MG63 (cell line): Measurements from ENCODE around the gene CLIC6. TPM values are rescaled to one million over a fixed set of nuclear protein-coding genes. Genes with fewer than 3 reads are reported as not detected.

ENCODE experiments used
- DNase-seq: peaks from one replicate; pipeline ENCODE4 v3.0.0-alpha.2; 2020
- H3K27me3 ChIP-seq: fragments of 250-450 bp; sonication (Bioruptor Pico); 2 replicates; pipeline ENCODE4 v1.5.1; 2020; ENCODE audit warnings: mild to moderate bottlenecking, moderate library complexity
- H3K36me3 ChIP-seq: fragments of 250-450 bp; sonication (Bioruptor Pico); 2 replicates; pipeline ENCODE4 v1.5.1; 2020; ENCODE audit warnings: mild to moderate bottlenecking, moderate library complexity
- H3K4me3 ChIP-seq: fragments of 250-450 bp; sonication (Bioruptor Pico); 2 replicates; pipeline ENCODE4 v1.5.1; 2020; ENCODE audit warnings: mild to moderate bottlenecking, moderate library complexity
- H3K9me3 ChIP-seq: fragments of 250-450 bp; sonication (Bioruptor Pico); 2 replicates; pipeline ENCODE4 v1.5.1; 2020; ENCODE audit warnings: mild to moderate bottlenecking, moderate library complexity
- total RNA-seq: library from RNA; depleted of rRNA; stranded (reverse); fragments of >200 nt; shearing (Covaris generic); gene quantifications from 2 replicates; pipeline ENCODE4 v1.2.3, GENCODE V29; 2014; ENCODE audit warnings: low replicate concordance

The CLIC6 gene
- total RNA-seq, 1 experiment from 2014 or later = not detected

DNA sequence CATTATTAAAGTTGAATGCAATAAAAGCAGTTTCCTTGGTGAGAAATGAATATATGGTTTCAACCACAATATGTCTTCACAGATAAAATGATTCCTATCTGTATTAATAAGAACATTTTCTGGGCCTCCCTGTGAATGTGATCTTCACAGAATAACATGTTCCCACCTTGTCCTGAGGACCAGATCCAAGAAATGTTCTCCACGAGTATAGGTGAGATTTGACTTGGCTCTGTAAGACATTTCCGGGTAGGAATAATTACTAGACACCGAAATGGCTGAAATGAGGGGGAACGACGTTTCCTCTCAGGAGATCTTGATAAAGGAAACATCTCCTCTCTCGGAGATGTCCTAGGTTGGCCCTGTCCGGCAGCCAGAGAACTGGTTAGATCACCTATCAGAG lies 61.4 kb downstream of the CLIC6 start:
- no peak for DNase-seq
- Histone ChIP-seq H3K36me3 (no peaks in the 10 kb centered on the region), H3K9me3 (no peaks in the 10 kb centered on the region), H3K27me3 (no peaks in the 10 kb centered on the region), H3K4me3 (no peak overlapping the region)

GRCh38 chr21:34730756-34731445 lies 62.1 kb downstream of the CLIC6 start:
- Histone ChIP-seq H3K36me3 (no peaks in the 10 kb centered on the region), H3K9me3 (no peaks in the 10 kb centered on the region), H3K4me3 (no peak overlapping the region), H3K27me3 (no peaks in the 10 kb centered on the region)
- DNase-seq = no peak

DNA sequence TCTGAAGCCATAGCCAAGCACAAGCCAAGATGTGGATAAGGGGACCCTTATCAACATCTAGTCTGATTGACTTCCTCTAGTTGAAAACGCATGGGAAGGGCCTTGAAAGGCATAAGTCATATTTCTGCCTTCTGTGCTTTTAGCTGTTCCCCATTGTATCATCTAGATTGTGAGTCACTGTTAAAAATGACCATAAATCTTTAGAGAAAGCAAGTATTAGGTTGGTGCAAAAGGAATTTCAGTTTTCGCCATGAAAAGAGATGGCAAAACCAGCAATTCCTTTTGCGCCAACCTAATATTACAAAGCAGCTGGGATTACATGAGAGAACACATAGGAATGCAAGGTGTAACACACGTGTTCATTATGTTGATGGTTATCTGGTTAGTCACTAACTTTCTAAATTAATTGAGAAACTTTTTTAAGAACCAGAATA lies 63.6 kb downstream of the CLIC6 start:
- no peaks in the 10 kb centered on the region for H3K9me3 ChIP-seq
- no peak overlapping the region for H3K4me3 ChIP-seq
- DNase-seq = no peak
- no peaks in the 10 kb centered on the region for H3K36me3 ChIP-seq
- H3K27me3 ChIP-seq = no peaks in the 10 kb centered on the region

- Histone ChIP-seq H3K9me3 (no peaks in the 10 kb centered on the region), H3K27me3 (no peaks in the 10 kb centered on the region), H3K36me3 (no peaks in the 10 kb centered on the region), H3K4me3 (no peak overlapping the region)
- DNase-seq = no peak
Observed at GRCh38 chr21:34733852-34734251, 65.1 kb downstream of the CLIC6 start.

DNA sequence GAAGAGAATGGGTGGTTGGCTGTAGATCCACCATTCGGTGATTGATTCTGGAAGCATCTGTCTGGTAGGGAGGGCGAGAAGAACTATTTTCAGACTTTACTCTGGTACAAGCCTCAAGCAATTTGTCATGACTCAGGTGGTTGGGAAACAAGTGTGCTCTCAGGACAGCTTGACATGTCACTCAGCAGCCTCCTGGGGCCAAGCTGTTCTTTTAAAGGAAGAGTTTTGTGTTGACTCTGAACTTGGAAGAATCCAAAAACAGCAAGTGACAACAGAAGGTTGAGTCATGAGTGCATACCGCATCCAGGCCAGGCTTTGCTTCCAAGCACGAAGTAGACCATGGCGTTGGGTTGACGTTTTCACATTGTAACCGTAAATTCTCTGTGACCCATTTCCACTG lies 65.9 kb downstream of the CLIC6 start:
- Histone ChIP-seq H3K4me3 (no peak overlapping the region), H3K27me3 (no peaks in the 10 kb centered on the region), H3K9me3 (no peaks in the 10 kb centered on the region), H3K36me3 (no peaks in the 10 kb centered on the region)
- DNase-seq = no peak

DNA sequence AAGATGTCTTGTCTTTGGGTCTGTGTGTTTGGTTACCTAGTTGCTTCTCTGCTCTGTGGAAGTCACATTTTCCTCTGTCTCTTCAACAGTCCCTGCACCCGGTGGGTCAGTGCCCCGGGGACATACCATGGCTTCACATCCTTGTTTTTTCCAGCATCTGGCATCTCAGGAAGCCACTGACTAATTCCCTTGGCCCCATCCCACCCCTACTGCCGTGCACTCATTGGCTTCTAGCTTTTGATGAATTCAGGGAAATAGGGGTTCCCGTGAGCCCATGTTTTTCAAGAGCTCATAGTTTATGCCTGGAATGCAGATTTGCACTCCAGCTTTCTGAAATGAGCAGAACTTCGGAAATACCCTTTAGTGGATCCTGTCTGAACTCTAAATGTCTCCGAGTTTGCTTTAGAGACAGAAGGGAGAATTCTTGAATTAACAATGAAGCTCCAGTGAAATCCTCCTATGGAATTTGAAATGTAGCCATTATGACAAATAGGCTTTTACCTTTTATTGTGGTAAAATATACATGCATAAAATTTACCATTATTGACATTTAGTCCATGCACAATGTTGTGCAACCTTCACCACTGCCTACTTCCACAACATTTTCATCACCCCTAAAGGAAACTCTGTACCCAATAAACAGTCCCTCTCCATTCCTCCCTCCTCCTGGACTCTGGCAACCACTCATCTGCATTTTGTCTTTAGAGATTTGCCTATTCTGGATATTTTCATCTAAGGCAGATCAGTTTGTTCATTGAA lies 67.5 kb downstream of the CLIC6 start:
- DNase-seq = peak; percentile 11
- H3K27me3 ChIP-seq = no peaks in the 10 kb centered on the region
- H3K9me3 ChIP-seq = no peaks in the 10 kb centered on the region
- H3K36me3 ChIP-seq = no peaks in the 10 kb centered on the region
- no peak overlapping the region for H3K4me3 ChIP-seq

DNA sequence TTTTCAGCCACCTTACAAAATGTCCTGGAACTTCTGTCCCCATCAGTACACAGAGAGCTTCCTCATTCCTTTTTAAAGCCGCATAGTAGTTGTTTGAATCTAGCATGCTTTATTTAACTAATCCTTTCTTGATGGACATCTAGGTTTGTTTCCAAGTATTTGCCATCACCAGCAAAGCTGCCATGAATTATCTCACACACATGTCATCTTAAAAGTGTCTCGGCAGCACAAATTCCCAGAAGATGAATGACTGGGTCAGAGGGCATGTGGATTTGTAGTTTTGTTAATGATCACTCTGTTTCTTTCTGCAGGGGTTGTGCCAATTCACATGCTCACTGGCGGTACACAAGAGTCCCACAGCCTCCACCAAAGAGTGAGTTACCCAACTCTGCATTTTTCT lies 68.3 kb downstream of the CLIC6 start:
- H3K36me3 ChIP-seq = no peaks in the 10 kb centered on the region
- H3K27me3 ChIP-seq = no peaks in the 10 kb centered on the region
- peak; percentile 18 for DNase-seq
- H3K9me3 ChIP-seq = no peaks in the 10 kb centered on the region
- H3K4me3 ChIP-seq = no peak overlapping the region

- H3K27me3 ChIP-seq = no peaks in the 10 kb centered on the region
- DNase-seq = no peak
- H3K9me3 ChIP-seq = no peaks in the 10 kb centered on the region
- no peaks in the 10 kb centered on the region for H3K36me3 ChIP-seq
- H3K4me3 ChIP-seq = no peak overlapping the region
Observed at GRCh38 chr21:34740198-34740597, 71.4 kb downstream of the CLIC6 start.

DNA sequence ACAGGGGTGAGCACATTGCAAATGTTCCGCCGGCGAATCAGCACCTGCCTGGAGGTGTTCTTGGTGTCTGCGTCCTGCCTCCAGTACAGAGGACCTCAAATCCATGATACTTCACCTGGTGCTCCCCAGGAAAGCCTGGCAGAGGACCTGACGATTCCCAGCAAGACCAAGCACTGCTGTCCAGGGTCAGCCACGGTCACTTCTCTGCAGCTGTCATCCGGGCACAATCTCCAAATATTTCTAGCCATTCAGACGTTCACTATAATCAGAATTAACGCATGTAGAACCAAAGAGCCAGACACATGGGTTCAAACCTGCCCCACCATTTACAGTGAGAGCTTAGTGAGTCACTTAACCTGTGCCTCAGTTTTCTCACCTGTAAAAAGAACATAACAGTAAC lies 74.5 kb downstream of the CLIC6 start:
- H3K9me3 ChIP-seq = no peaks in the 10 kb centered on the region
- no peak for DNase-seq
- H3K27me3 ChIP-seq = no peaks in the 10 kb centered on the region

GRCh38 chr21:34743831-34744230 lies 75.0 kb downstream of the CLIC6 start:
- H3K36me3 ChIP-seq = no peaks in the 10 kb centered on the region
- no peaks in the 10 kb centered on the region for H3K27me3 ChIP-seq
- DNase-seq = peak; percentile 86
- H3K9me3 ChIP-seq = no peaks in the 10 kb centered on the region
- H3K4me3 ChIP-seq = no peak overlapping the region

More for the DNA sequence above, 74.5 kb downstream of the CLIC6 start:
- Histone ChIP-seq H3K36me3 (no peaks in the 10 kb centered on the region), H3K4me3 (no peak overlapping the region)

- DNase-seq = no peak
- H3K4me3 ChIP-seq = no peak overlapping the region
Observed at GRCh38 chr21:34744801-34745200, 76.0 kb downstream of the CLIC6 start.

GRCh38 chr21:34745557-34746255 lies 76.9 kb downstream of the CLIC6 start:
- Histone ChIP-seq H3K4me3 (no peak overlapping the region), H3K36me3 (no peaks in the 10 kb centered on the region), H3K9me3 (no peaks in the 10 kb centered on the region), H3K27me3 (no peaks in the 10 kb centered on the region)
- DNase-seq = peak; percentile 77

More at GRCh38 chr21:34744801-34745200, 76.0 kb downstream of the CLIC6 start:
- Histone ChIP-seq H3K36me3 (no peaks in the 10 kb centered on the region), H3K27me3 (no peaks in the 10 kb centered on the region), H3K9me3 (no peaks in the 10 kb centered on the region)

DNA sequence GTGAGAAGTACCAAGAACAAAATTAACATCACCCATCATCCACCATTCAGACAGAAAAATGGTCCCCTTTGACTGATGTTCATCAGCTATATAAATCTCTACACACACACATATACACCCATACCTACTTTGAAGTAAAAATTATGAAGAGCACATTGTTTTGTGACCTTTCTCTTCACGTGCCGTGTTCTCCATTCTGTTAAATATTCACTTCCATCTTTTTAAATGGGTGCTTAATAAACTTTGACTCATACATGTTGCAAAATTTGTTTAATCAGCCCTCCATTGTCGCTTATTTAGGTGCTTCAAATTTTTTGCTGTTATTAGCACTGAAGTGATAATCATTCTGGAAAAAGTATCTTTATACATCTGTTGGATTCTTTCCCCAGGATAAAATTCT lies 80.1 kb downstream of the CLIC6 start:
- no peak for DNase-seq
- H3K36me3 ChIP-seq = no peaks in the 10 kb centered on the region
- no peaks in the 10 kb centered on the region for H3K27me3 ChIP-seq
- no peaks in the 10 kb centered on the region for H3K9me3 ChIP-seq
- no peak overlapping the region for H3K4me3 ChIP-seq

- no peaks in the 10 kb centered on the region for H3K36me3 ChIP-seq
- no peaks in the 10 kb centered on the region for H3K27me3 ChIP-seq
- no peaks in the 10 kb centered on the region for H3K9me3 ChIP-seq
- DNase-seq = no peak
- no peak overlapping the region for H3K4me3 ChIP-seq
Observed at GRCh38 chr21:34754690-34755647, 86.2 kb downstream of the CLIC6 start.

- no peak for DNase-seq
- no peaks in the 10 kb centered on the region for H3K27me3 ChIP-seq
- H3K9me3 ChIP-seq = no peaks in the 10 kb centered on the region
Observed at GRCh38 chr21:34761758-34762330, 93.0 kb downstream of the CLIC6 start.

DNA sequence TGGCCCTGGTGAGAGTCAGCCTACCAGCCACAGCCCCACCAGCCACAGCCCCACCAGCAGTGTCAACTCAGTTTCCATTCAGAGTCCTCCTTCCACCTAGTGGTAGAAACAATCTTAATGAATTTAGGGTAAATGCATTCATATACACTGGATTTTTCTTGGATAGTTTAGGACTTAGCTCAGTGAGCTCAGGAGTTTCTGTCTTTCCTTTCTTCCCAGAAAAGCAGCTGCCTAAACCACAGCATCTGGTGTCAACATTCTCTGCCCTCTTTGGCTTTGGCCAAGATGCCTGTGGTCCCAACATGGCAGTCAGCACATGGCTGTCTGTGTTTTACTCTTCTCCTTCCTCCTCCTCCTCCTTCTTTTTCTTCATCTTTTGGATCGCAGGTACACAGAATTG lies 94.0 kb downstream of the CLIC6 start:
- DNase-seq = no peak
- Histone ChIP-seq H3K27me3 (no peaks in the 10 kb centered on the region), H3K9me3 (no peaks in the 10 kb centered on the region), H3K4me3 (no peak overlapping the region), H3K36me3 (no peaks in the 10 kb centered on the region)

More at GRCh38 chr21:34761758-34762330, 93.0 kb downstream of the CLIC6 start:
- H3K36me3 ChIP-seq = no peaks in the 10 kb centered on the region
- H3K4me3 ChIP-seq = no peak overlapping the region
